GM12873 (cell line): ENCODE measurements around the gene LCE3B.

Source experiments
- TF ChIP-seq, protein P1 (sequence below): IDR thresholded peaks from 2 replicates; pipeline ENCODE4 v1.5.1; 2012; ENCODE audit warnings: low read depth, mild to moderate bottlenecking, moderate library complexity, low read length, control low read depth; ENCODE audit not compliant: insufficient read depth; ENCODE audit errors: missing control alignments

Gene LCE3B, protein sequence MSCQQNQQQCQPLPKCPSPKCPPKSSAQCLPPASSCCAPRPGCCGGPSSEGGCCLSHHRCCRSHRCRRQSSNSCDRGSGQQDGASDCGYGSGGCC

DNA sequence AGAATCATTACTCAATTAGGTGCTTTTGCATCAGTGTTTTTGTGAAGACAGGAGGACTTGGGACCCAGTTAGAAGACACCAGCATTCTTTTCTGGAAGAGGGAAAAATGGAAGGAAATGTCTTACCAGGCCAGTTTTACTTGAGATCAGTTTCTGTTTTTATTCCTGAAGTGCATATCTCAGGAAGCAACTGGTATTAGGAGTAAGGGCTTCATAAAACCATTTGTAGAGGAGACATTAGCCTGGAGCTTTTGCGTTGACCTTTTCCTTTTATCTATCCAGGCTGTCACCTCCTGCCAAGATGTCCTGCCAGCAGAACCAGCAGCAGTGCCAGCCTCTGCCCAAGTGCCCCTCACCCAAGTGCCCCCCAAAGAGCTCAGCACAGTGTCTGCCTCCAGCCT, at the start of gene LCE3B:
LCE3B (plus strand) TSS at position 301 of the 400 bp plus-strand sequence; CDS start at position 301, 0 bp downstream.
- TF ChIP-seq, protein P1, sequence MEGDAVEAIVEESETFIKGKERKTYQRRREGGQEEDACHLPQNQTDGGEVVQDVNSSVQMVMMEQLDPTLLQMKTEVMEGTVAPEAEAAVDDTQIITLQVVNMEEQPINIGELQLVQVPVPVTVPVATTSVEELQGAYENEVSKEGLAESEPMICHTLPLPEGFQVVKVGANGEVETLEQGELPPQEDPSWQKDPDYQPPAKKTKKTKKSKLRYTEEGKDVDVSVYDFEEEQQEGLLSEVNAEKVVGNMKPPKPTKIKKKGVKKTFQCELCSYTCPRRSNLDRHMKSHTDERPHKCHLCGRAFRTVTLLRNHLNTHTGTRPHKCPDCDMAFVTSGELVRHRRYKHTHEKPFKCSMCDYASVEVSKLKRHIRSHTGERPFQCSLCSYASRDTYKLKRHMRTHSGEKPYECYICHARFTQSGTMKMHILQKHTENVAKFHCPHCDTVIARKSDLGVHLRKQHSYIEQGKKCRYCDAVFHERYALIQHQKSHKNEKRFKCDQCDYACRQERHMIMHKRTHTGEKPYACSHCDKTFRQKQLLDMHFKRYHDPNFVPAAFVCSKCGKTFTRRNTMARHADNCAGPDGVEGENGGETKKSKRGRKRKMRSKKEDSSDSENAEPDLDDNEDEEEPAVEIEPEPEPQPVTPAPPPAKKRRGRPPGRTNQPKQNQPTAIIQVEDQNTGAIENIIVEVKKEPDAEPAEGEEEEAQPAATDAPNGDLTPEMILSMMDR, result no peak

DNA sequence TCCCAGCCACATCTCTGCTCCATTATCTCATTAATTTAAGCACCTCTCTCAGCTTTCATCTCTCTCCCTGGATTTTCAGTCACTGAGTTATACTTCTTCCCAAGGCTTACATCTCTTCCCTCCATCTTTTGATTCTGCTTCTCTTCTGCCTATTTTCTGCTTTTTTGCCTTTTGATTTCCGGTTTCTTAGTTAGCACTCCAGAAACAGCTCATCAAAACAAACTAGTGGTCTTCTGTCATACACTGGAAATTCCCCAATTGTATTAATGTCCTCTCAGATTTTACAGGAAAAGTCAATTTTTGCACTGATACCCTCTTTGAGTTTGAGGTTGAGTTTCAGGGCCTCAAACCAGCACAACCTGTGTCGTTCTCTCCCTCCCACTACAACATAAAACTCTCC, 48.5 kb upstream of the LCE3B start:
- TF ChIP-seq, protein P1, result no peak

DNA sequence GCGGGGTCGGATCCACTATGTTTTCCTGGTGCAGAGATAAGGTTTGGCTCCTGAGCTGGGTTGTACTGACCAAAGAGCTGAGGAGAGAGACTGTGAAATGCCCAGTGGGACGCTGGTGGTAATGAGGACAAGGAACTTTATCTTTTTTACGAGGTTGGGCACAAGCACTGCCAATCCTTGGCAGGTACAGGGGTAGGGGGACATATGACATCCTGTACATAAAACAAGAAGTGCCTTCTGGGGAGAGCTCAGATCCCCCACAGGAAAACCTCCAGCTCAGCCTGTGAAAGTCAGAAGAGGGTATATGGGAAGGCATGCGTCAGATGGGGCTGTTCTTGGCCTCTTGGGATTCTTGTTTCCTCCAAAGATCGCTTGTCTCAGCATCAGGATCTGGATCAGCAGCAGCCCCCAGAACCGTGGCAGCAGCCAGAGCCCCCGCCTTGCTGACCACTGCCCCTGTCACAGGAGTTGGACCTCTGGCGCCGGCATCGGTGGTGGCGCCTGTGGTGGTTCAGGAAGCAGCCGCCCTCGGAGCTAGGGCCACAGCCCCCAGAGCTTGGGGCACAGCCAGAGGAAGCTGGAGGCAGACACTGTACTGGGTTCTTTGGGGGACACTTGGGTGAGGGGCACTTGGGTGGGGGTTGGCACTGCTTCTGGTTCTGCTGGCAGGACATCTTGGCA, 47.9 kb upstream of the LCE3B start:
- TF ChIP-seq, protein P1, result no peak

DNA sequence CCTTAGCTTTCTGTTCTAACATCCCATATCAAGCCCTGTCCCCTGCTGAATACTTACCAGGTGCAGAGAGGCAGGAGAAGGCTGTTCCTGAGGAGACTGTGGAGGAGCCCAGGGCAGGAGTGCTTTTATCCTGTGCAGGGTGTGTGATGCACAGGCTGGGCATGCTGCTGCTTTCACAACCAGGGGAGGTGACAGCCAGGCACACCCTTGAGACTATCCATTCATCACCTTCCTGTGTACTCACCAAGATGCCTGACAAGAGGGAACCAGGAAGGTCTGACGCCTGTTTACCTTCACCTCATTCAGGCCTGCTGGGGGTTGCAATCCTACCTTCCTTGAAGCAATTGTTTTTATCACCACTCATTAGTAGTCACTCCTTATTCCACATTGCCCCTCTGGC, 46.9 kb upstream of the LCE3B start, which contains the start of gene LCE3E:
LCE3E (minus strand) TSS at position 100 of the 400 bp plus-strand sequence. CDS start 572 bp downstream, outside the sequence.
- TF ChIP-seq, protein P1, result no peak

DNA sequence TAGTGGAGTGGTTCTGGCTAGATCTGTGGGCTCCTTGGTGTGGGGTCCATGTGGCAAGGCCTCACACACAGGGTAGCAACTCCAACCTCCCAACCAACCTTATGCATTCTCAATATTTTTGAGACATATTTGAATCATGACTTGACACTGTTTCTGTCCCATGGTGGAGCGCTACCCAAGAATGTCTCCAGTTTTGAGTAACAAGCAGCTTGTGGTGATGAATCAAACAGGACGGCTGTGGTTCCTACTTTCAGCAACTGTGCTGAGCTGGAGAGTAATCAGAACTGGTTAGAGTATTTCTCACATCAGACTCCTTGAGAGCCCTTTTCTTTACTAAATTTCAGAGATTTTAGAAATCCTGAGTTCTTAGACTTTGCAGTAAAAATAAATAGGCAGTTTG, 36.4 kb upstream of the LCE3B start:
- TF ChIP-seq, protein P1, result no peak

DNA sequence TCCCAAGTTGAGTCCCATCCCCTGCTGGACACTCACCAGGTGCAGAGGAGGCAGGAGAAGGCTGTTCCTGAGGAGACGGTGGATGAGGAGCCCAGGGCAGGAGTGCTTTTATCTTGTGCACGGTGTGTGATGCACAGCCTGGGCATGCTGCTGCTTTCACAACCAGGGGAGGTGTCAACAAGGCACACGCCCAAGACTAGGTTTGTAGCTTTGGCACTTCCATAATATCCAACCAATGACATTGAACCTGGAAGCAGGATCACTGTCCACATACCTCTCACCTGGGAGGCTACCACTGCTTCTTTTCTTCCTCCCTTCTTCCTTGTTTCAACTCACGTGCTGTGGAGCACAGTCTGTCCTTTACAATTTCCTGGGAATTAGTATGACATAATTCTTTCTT, 33.2 kb upstream of the LCE3B start, which contains the start of gene LCE3D:
LCE3D (minus strand) TSS at position 84 of the 400 bp plus-strand sequence. CDS start 580 bp downstream, outside the sequence.
- TF ChIP-seq, protein P1, result no peak

DNA sequence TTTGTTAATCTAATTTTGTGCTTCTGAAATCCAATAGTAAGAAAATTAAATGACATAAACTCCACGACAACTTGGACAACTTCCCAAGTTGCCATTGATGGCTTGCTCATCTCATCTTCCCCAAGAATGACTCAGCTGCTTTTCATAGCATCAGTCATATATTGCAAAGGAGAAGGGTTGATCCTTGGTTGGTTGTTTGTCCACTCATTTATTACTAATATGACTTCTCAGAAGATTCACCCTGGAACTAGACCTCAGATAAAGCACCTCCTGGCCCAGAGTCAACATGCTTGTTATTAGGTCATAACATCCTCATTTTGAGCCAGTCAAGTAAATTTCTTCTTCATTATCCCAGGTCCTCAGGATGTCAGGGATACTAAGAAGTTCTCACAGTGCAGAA, 31.0 kb upstream of the LCE3B start:
- TF ChIP-seq, protein P1, result no peak
